Loucy (cell line): Measurements from ENCODE around the gene NEK7.

Experiments
- H2AFZ ChIP-seq: fragments of 200-600 bp; sonication (generic); 2 replicates; pipeline ENCODE4 v1.6.0; 2016; ENCODE audit warnings: antibody characterized with exemption, mild to moderate bottlenecking, low read length, moderate library complexity
- H3F3A ChIP-seq: fragments of 200-600 bp; 2 replicates; pipeline ENCODE4 v1.6.0; 2016; ENCODE audit warnings: antibody characterized with exemption, low read depth, mild to moderate bottlenecking
- H3K27me3 ChIP-seq: fragments of 200-600 bp; sonication (generic); 2 replicates; pipeline ENCODE4 v1.6.1; 2014; ENCODE audit warnings: low read length, mild to moderate bottlenecking; ENCODE audit not compliant: insufficient read depth, poor library complexity, severe bottlenecking
- H3K36me3 ChIP-seq: fragments of 200-600 bp; sonication (generic); 2 replicates; pipeline ENCODE4 v1.6.1; 2016; ENCODE audit warnings: low read length; ENCODE audit not compliant: insufficient read depth
- H3K4me1 ChIP-seq: fragments of 200-600 bp; sonication (generic); 2 replicates; pipeline ENCODE4 v1.5.1; 2014; ENCODE audit warnings: low read length, mild to moderate bottlenecking; ENCODE audit not compliant: insufficient read depth, poor library complexity, severe bottlenecking
- H3K4me2 ChIP-seq: fragments of 200-600 bp; sonication (generic); 2 replicates; pipeline ENCODE4 v1.6.0; 2014; ENCODE audit warnings: antibody characterized with exemption, low read length, low read depth, mild to moderate bottlenecking; ENCODE audit not compliant: poor library complexity, severe bottlenecking
- H3K4me3 ChIP-seq: fragments of 200-600 bp; sonication (generic); 2 replicates; pipeline ENCODE4 v1.5.1; 2014; ENCODE audit warnings: low read length, mild to moderate bottlenecking, mixed read lengths; ENCODE audit not compliant: poor library complexity, severe bottlenecking
- H3K79me2 ChIP-seq: fragments of 200-600 bp; sonication (generic); 2 replicates; pipeline ENCODE4 v1.6.1; 2014; ENCODE audit warnings: low read length; ENCODE audit not compliant: insufficient read depth
- H3K9ac ChIP-seq: fragments of 200-600 bp; sonication (generic); 2 replicates; pipeline ENCODE4 v1.6.0; 2014; ENCODE audit warnings: mild to moderate bottlenecking, low read depth, low read length, moderate library complexity; ENCODE audit not compliant: poor library complexity, severe bottlenecking
- H3K9me2 ChIP-seq: fragments of 200-600 bp; sonication (generic); replicated peaks from 2 replicates; pipeline ENCODE4 v1.6.1; 2016; ENCODE audit warnings: low read depth, low read length, mixed read lengths
- H3K9me3 ChIP-seq: fragments of 200-600 bp; sonication (generic); 2 replicates; pipeline ENCODE4 v1.6.1; 2014; ENCODE audit warnings: mild to moderate bottlenecking, antibody characterized with exemption, low read length, low read depth; ENCODE audit not compliant: insufficient read depth
- H4K20me1 ChIP-seq: fragments of 200-600 bp; sonication (generic); 2 replicates; pipeline ENCODE4 v1.6.0; 2014; ENCODE audit warnings: antibody characterized with exemption, low read length, mild to moderate bottlenecking; ENCODE audit not compliant: insufficient read depth, poor library complexity, severe bottlenecking
- CTCF ChIP-seq: fragments of 200-600 bp; sonication (generic); conservative IDR thresholded peaks from 2 replicates; pipeline ENCODE4 v1.5.1; 2014; ENCODE audit warnings: mild to moderate bottlenecking, antibody characterized with exemption, low read length
- EZH2phosphoT487 ChIP-seq: fragments of 200-600 bp; IDR thresholded peaks from 2 replicates; pipeline ENCODE4 v1.6.1; 2018; ENCODE audit warnings: antibody characterized with exemption, mild to moderate bottlenecking, moderate library complexity, borderline replicate concordance

Gene NEK7

GRCh38 chr1:198295225-198295624, 138.4 kb downstream of the NEK7 start:
- peaks cover 53% of the 10 kb centered on the region for H3K36me3 ChIP-seq
- no peaks in the 10 kb centered on the region for H3K9me3 ChIP-seq
- 0 out of 2 replicates have a peak, but pooled peaks cover 4% of the 10 kb centered on the region for H3K79me2 ChIP-seq
- no peak for TF ChIP-seq EZH2phosphoT487
- no peak overlapping the region for H2AFZ ChIP-seq
- no peaks in the 10 kb centered on the region for H3F3A ChIP-seq
- no peak overlapping the region for H3K9ac ChIP-seq
- no peak overlapping the region for H3K4me3 ChIP-seq
- peaks cover 6% of the 10 kb centered on the region for H3K4me1 ChIP-seq
- H3K9me2 ChIP-seq: no peaks in the 10 kb centered on the region
- H3K4me2 ChIP-seq: no peak overlapping the region
- no peaks in the 10 kb centered on the region for H4K20me1 ChIP-seq
- H3K27me3 ChIP-seq: no peaks in the 10 kb centered on the region

DNA sequence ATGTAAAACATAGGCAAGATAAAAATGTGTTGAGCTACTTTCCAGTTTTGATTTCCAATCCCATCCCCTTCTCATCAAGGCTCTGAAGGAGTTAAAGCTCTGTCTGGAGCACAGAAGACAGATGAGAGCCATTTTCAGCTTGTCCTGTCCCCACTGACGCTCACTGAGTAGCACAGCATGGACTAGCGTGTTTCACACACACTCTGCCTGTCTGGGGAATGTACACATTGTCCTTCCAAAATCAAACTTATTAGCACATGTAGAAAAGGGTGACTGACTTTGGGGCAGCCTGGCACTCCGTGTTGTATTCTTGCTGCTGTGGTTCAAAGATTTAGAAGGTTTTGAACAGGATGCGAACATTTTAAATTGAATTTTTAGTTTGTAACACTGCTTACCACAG, 139.2 kb downstream of the NEK7 start:
- Histone ChIP-seq H3K9me3 (no peaks in the 10 kb centered on the region), H3K79me2 (0 out of 2 replicates have a peak, but pooled peaks cover 4% of the 10 kb centered on the region), H3K4me3 (no peak overlapping the region), H3K36me3 (peaks cover 56% of the 10 kb centered on the region), H2AFZ (no peak overlapping the region), H3K9me2 (no peaks in the 10 kb centered on the region), H3K9ac (no peak overlapping the region), H3K4me2 (no peak overlapping the region), H3F3A (no peaks in the 10 kb centered on the region), H4K20me1 (no peaks in the 10 kb centered on the region), H3K4me1 (peaks cover 6% of the 10 kb centered on the region), H3K27me3 (no peaks in the 10 kb centered on the region)
- no peak for TF ChIP-seq CTCF
- no peak for TF ChIP-seq EZH2phosphoT487

- H3K9me2 ChIP-seq: no peaks in the 10 kb centered on the region
- no peaks in the 10 kb centered on the region for H3F3A ChIP-seq
- H2AFZ ChIP-seq: no peak overlapping the region
- H3K79me2 ChIP-seq: no peaks in the 10 kb centered on the region
- H3K4me3 ChIP-seq: no peak overlapping the region
- H3K36me3 ChIP-seq: peaks cover 58% of the 10 kb centered on the region
- H3K4me1 ChIP-seq: no peaks in the 10 kb centered on the region
- H3K27me3 ChIP-seq: no peaks in the 10 kb centered on the region
- H3K4me2 ChIP-seq: no peak overlapping the region
- H3K9me3 ChIP-seq: no peaks in the 10 kb centered on the region
- no peaks in the 10 kb centered on the region for H4K20me1 ChIP-seq
- TF ChIP-seq CTCF: no peak
- H3K9ac ChIP-seq: no peak overlapping the region
Measured at GRCh38 chr1:198297281-198297680, 140.5 kb downstream of the NEK7 start.

DNA sequence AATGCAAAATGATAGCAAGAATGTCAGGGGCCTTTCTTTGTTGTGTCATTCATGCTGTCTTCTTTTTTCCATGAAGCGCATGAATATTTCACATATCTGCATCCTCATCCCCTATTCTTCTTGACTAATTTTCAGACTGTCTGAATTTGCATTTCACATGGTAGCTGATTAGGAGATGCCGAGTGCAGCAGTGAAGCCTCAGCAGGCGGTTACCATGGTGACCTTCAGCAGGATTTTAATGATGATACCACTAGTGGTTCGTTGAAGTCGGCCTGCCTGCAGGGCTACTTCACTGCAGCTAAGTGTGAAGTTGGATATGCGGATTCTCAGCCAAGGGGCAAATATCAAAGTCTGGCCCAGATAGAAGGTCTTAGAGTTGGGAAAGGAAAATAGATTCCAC, 141.8 kb downstream of the NEK7 start:
- H3K27me3 ChIP-seq: no peaks in the 10 kb centered on the region
- H3K4me2 ChIP-seq: no peak overlapping the region
- no peaks in the 10 kb centered on the region for H4K20me1 ChIP-seq
- peaks cover 53% of the 10 kb centered on the region for H3K36me3 ChIP-seq
- H3K9me3 ChIP-seq: no peaks in the 10 kb centered on the region
- H3K79me2 ChIP-seq: no peaks in the 10 kb centered on the region
- no peak overlapping the region for H2AFZ ChIP-seq
- H3K4me3 ChIP-seq: no peak overlapping the region
- no peak overlapping the region for H3K9ac ChIP-seq
- H3K4me1 ChIP-seq: no peaks in the 10 kb centered on the region
- no peaks in the 10 kb centered on the region for H3F3A ChIP-seq
- TF ChIP-seq CTCF: no peak
- no peak for TF ChIP-seq EZH2phosphoT487
- H3K9me2 ChIP-seq: no peaks in the 10 kb centered on the region
